Immature natural killer cell (primary cell): ENCODE data around the gene FBXW4. TPM values are rescaled to one million over a fixed set of nuclear protein-coding genes. Genes with fewer than 3 reads are reported as not detected.
"Not testable (repeated sequence)": the region's sequence is repeated elsewhere in the genome, so short reads cannot be mapped to it uniquely, and the experiment has no call there.

Experiments
- DNase-seq, 3 donors: peaks; one replicate each; pipeline ENCODE4 v3.0.0; 2022; ENCODE audit warnings: mixed read lengths in 1 of 3
- H3K27ac Mint-ChIP-seq, 6 donors: one replicate each; pipeline ENCODE4 v1.8.0; 2020; ENCODE audit warnings: mixed read lengths in 6 of 6, mild to moderate bottlenecking in 5 of 6, inconsistent platforms in 4 of 6, moderate library complexity in 3 of 6
- H3K27me3 Mint-ChIP-seq, 3 donors: one replicate each; pipeline ENCODE4 v1.8.0; 2020 to 2021; ENCODE audit warnings: low read depth in 3 of 3, mild to moderate bottlenecking in 3 of 3, mixed read lengths in 3 of 3, moderate library complexity in 3 of 3, inconsistent platforms in 1 of 3
- H3K36me3 Mint-ChIP-seq, 3 donors: one replicate each; pipeline ENCODE4 v1.8.0; 2020; ENCODE audit warnings: mixed read lengths in 3 of 3, inconsistent platforms in 2 of 3, mild to moderate bottlenecking in 2 of 3
- H3K4me1 Mint-ChIP-seq, 2 donors: one replicate each; pipeline ENCODE4 v1.8.0; 2020; ENCODE audit warnings: inconsistent platforms in 2 of 2, mild to moderate bottlenecking in 2 of 2, mixed read lengths in 2 of 2, moderate library complexity in 1 of 2
- H3K4me3 Mint-ChIP-seq, 5 donors: one replicate each; pipeline ENCODE4 v1.8.0; 2020; ENCODE audit warnings: mild to moderate bottlenecking in 5 of 5, mixed read lengths in 5 of 5, inconsistent platforms in 3 of 5, moderate library complexity in 3 of 5
- H3K9me3 Mint-ChIP-seq, 6 donors: one replicate each; pipeline ENCODE4 v1.8.0; 2020; ENCODE audit warnings: mild to moderate bottlenecking in 6 of 6, mixed read lengths in 6 of 6, inconsistent platforms in 4 of 6, moderate library complexity in 3 of 6
- polyA plus RNA-seq, 3 donors: library from polyadenylated mRNA; unstranded; fragments of 300-500 nt; fragmentation: Illumina TruSeq; gene quantifications; one replicate each; pipeline ENCODE4 v1.2.3, GENCODE V29; 2021

Gene FBXW4
- polyA plus RNA-seq, 3 donors from 2014 or later, result 3.8 to 9.7 (median 6.1) TPM

DNA sequence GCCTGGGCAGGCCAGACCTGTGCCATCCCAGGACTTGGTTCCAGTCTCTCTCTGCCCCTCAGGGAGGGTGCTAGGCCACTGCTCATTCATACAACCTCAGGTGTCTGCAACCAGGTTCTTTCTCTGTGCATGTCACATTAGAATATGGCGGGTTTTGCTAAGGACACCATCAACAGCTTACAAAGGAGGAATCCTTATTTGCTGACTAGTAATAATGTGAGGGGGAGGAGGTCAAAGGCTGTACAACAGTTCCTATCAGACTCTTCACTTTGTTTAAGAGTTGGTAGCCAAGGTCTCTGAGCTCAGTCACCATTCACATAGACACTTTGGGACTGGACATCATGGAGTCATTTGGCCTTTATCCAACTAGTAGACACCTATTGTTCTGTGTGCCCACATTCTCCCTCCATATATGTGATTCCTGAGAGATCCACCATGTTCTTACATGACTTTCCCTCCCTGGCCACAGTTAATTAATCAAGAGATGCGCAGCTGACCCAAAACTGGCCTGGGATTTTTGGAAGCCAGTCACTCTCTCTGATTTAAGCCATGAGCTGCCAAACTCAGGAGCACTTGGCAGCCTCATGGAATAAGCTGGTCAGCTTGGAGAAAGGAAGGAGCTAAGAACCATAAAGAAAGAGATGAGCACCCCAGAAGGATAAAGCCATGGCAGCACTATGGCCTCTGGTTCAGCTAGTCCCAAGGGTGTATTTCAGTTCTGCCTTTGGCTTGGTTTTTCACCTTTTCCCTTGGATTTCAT lies 55.6 kb downstream of the FBXW4 start:
- H3K4me1 Mint-ChIP-seq, result peaks cover 19 to 24% of the 10 kb centered on the region in 2 donors
- H3K36me3 Mint-ChIP-seq, result peaks cover 6 to 8% (median 6%) of the 10 kb centered on the region in 3 donors
- DNase-seq, result no peak
- H3K27me3 Mint-ChIP-seq, result peaks cover 0 to 1% (median 0%) of the 10 kb centered on the region in 3 donors
- no peak overlapping the region for H3K4me3 Mint-ChIP-seq
- H3K27ac Mint-ChIP-seq, result peak overlapping the region in 5 of 6 donors; percentile 1 to 78 (median 17)
- H3K9me3 Mint-ChIP-seq, result no peaks in the 10 kb centered on the region

- peaks cover 15 to 46% of the 10 kb centered on the region in 2 donors for H3K4me1 Mint-ChIP-seq
- not testable (repeated sequence) for DNase-seq, H3K27ac Mint-ChIP-seq, H3K9me3 Mint-ChIP-seq, H3K36me3 Mint-ChIP-seq, H3K27me3 Mint-ChIP-seq, H3K4me3 Mint-ChIP-seq
These were observed 61.5 kb downstream of the FBXW4 start for GRCh38 chr10:101633510-101633909.

- Mint-ChIP-seq H3K9me3 (no peaks in the 10 kb centered on the region), H3K27ac (no peak overlapping the region), H3K4me3 (no peak overlapping the region), H3K4me1 (peaks cover 20 to 61% of the 10 kb centered on the region in 2 donors), H3K36me3 (peaks cover 0 to 4% (median 0%) of the 10 kb centered on the region in 3 donors), H3K27me3 (peaks cover 0 to 3% (median 0%) of the 10 kb centered on the region in 3 donors)
- DNase-seq, result no peak
These were observed 63.0 kb downstream of the FBXW4 start for GRCh38 chr10:101631821-101632475.

- no peak overlapping the region for H3K4me3 Mint-ChIP-seq
- H3K36me3 Mint-ChIP-seq, result peaks cover 0 to 4% (median 2%) of the 10 kb centered on the region in 3 donors
- H3K4me1 Mint-ChIP-seq, result peaks cover 18 to 64% of the 10 kb centered on the region in 2 donors
- peaks cover 0 to 3% (median 0%) of the 10 kb centered on the region in 3 donors for H3K27me3 Mint-ChIP-seq
- H3K27ac Mint-ChIP-seq, result peak overlapping the region in 1 of 6 donors; percentile 22
- DNase-seq, result no peak
- H3K9me3 Mint-ChIP-seq, result no peaks in the 10 kb centered on the region
These were observed 64.4 kb downstream of the FBXW4 start for GRCh38 chr10:101630633-101630920.

DNA sequence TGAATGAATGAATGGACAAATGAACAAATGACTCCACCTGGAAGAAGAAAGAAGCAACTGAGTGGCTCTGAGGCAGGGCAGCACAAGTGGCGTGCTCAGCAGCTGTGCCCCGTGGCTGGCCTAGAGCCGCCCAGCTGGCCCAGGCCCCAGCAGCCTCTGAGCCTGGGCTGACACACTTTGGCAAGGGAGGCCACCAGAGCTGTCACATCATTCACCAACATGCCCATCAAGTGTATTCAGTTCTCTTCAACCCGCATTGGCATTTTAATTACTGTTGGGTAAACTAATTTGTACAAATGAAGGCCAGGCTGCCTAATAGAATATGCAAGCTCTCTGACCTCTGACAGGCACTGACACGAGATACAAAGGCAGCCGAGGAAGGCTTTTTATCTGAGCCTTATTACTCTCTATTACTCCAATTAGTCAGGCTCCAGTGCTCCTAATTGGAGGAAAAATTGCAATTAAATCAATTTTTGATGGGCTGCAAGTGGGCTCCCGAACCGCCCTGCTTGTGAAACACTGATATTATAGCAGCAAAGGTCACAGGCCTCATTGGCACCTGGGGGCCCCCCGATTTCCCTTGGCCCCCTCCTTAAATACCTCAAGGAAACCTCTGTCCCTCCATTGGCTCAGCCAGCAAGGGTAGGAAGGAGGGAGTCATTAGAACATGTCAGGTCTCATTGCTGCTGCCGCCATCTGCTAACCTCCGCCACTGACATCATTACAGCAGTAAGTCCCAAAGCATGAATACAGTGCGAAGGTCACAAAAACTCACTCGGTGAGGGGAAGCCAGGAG lies 64.9 kb downstream of the FBXW4 start:
- H3K4me1 Mint-ChIP-seq, result peaks cover 19 to 69% of the 10 kb centered on the region in 2 donors
- DNase-seq, result no peak
- H3K27me3 Mint-ChIP-seq, result peaks cover 0 to 3% (median under 1%) of the 10 kb centered on the region in 3 donors
- H3K36me3 Mint-ChIP-seq, result peaks cover 0 to 6% (median 4%) of the 10 kb centered on the region in 3 donors
- peak overlapping the region in 2 of 6 donors; percentile 19 to 22 for H3K27ac Mint-ChIP-seq
- no peaks in the 10 kb centered on the region for H3K9me3 Mint-ChIP-seq
- no peak overlapping the region for H3K4me3 Mint-ChIP-seq

- no peak overlapping the region for H3K4me3 Mint-ChIP-seq
- H3K4me1 Mint-ChIP-seq, result peaks cover 15 to 48% of the 10 kb centered on the region in 2 donors
- DNase-seq, result no peak
- H3K27ac Mint-ChIP-seq, result peak overlapping the region in 2 of 6 donors; percentile 19 to 47
- no peaks in the 10 kb centered on the region for H3K9me3 Mint-ChIP-seq
- H3K36me3 Mint-ChIP-seq, result peaks cover 10 to 33% (median 13%) of the 10 kb centered on the region in 3 donors
- H3K27me3 Mint-ChIP-seq, result peaks cover 0 to 4% (median 0%) of the 10 kb centered on the region in 3 donors
These were observed 69.1 kb downstream of the FBXW4 start for GRCh38 chr10:101625821-101626412.

DNA sequence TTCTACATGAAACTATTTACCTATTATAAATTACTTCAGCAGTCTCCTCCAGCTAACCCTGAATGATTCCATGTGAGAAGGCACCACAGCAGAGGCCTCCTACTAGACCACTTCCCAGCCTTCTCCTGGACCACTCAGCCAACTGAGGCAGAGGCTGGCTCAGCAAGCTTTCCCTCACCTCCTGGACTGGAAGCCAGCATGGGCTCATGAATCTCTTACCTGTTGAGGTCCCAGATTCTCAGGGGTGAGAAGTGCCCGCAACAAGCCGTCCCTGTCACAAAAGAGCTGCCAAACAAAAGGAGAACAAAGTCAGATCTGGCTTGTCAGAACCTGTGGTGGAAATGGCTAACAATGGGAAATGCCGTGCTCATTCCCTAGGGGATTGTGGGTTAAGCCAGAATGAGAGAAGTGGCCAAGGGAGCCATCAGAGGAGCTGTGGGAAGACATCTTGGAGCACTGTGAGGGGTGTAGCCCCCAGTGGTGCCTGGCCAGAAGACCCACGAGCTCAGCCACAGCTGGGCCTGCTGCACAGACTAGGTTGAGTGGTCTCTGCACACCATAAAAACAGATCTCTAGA lies 70.4 kb downstream of the FBXW4 start:
- Mint-ChIP-seq H3K36me3 (peaks cover 10 to 33% (median 16%) of the 10 kb centered on the region in 3 donors), H3K4me1 (peaks cover 12 to 36% of the 10 kb centered on the region in 2 donors), H3K9me3 (no peaks in the 10 kb centered on the region), H3K27me3 (peaks cover 0 to 4% (median 0%) of the 10 kb centered on the region in 3 donors), H3K27ac (peak overlapping the region in 4 of 6 donors; percentile 40 to 64 (median 55)), H3K4me3 (no peak overlapping the region)
- DNase-seq, result no peak

GRCh38 chr10:101623528-101623927 lies 71.4 kb downstream of the FBXW4 start:
- Mint-ChIP-seq H3K4me1 (peaks cover 9 to 32% of the 10 kb centered on the region in 2 donors), H3K9me3 (no peaks in the 10 kb centered on the region), H3K27ac (peak overlapping the region in 1 of 6 donors; percentile 13), H3K4me3 (no peak overlapping the region), H3K36me3 (peaks cover 10 to 33% (median 16%) of the 10 kb centered on the region in 3 donors), H3K27me3 (peaks cover 0 to 4% (median 1%) of the 10 kb centered on the region in 3 donors)
- no peak for DNase-seq

DNA sequence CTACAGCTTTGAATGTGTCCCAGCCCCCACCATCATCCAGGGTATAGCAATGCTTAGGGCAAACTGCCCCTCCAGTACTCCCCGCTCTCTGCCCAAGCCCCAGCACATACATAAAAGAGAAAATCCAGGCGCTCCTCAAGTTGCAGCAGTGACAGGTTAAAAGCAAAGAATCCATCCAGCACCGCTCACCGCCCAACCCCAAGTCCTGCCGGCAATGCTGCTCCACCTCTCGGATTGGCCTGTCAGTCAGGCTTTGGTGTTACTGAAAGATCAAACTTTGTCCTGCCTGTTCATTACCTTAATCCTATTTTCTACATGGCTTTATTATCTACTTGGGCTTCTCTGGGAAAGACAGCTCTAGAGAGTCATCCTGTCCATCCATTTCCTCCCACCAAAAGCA lies 75.0 kb downstream of the FBXW4 start:
- Mint-ChIP-seq H3K27me3 (peaks cover 0 to 3% (median 1%) of the 10 kb centered on the region in 3 donors), H3K4me3 (no peak overlapping the region), H3K4me1 (peaks cover 7 to 8% of the 10 kb centered on the region in 2 donors), H3K36me3 (peaks cover 15 to 31% (median 21%) of the 10 kb centered on the region in 3 donors), H3K27ac (peak overlapping the region in 1 of 6 donors; percentile 61), H3K9me3 (no peaks in the 10 kb centered on the region)
- DNase-seq, result no peak

- H3K4me1 Mint-ChIP-seq, result peaks cover 6 to 7% of the 10 kb centered on the region in 2 donors
- no peak overlapping the region for H3K4me3 Mint-ChIP-seq
- DNase-seq, result no peak
- H3K27me3 Mint-ChIP-seq, result peaks cover 0 to 1% (median 0%) of the 10 kb centered on the region in 3 donors
- no peaks in the 10 kb centered on the region for H3K9me3 Mint-ChIP-seq
- peaks cover 15 to 25% (median 21%) of the 10 kb centered on the region in 3 donors for H3K36me3 Mint-ChIP-seq
- no peak overlapping the region for H3K27ac Mint-ChIP-seq
These were observed 76.1 kb downstream of the FBXW4 start for GRCh38 chr10:101618871-101619270.

GRCh38 chr10:101617824-101618568 lies 77.0 kb downstream of the FBXW4 start:
- H3K36me3 Mint-ChIP-seq, result peaks cover 10 to 19% (median 17%) of the 10 kb centered on the region in 3 donors
- peaks cover 4 to 6% of the 10 kb centered on the region in 2 donors for H3K4me1 Mint-ChIP-seq
- no peaks in the 10 kb centered on the region for H3K9me3 Mint-ChIP-seq
- H3K27me3 Mint-ChIP-seq, result peaks cover 0 to 1% (median 0%) of the 10 kb centered on the region in 3 donors
- no peak for DNase-seq
- H3K27ac Mint-ChIP-seq, result peak overlapping the region in 2 of 6 donors; percentile 51 to 73
- no peak overlapping the region for H3K4me3 Mint-ChIP-seq

DNA sequence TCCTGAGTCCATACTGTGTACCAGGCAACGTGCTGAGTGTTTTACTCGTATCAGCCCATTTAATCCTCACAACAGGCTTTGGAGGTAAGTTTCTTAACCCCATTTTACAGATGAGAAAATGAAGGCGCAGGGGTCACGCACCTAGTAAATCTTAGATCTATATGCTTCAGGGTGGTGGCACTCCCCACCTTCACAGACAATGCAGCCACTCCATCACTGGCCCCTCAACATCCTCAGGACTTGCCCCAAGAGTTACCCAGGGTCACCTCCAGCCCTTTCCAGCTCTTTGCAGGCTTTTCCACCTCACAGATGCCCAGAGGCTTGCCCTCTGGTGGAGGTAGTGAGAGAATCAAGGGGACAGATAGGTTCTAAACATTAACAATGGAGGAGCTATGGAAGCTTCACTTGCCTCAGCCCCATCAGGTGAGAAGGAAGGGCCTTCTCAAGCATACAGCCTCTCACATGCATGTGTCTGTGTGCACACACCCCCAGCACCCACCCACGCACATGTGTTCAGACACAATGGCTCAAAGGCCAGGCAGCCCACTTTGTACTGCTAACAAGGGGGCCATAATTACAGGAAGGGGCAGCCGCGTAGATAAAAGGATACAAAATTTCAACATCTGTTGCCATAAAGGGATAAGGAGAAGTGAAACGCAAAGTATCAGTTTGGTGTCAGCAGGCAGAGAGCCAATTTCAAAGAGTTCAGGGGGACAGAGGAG lies 77.7 kb downstream of the FBXW4 start:
- Mint-ChIP-seq H3K9me3 (no peaks in the 10 kb centered on the region), H3K27me3 (peaks cover 0 to 1% (median 0%) of the 10 kb centered on the region in 3 donors), H3K36me3 (peaks cover 10 to 13% (median 12%) of the 10 kb centered on the region in 3 donors), H3K27ac (peak overlapping the region in 1 of 6 donors; percentile 51), H3K4me3 (no peak overlapping the region), H3K4me1 (peaks cover 4 to 6% of the 10 kb centered on the region in 2 donors)
- DNase-seq, result no peak
